H9 (cell line): ENCODE results near the gene UQCR11. TPM values are rescaled to one million over a fixed set of nuclear protein-coding genes. Genes with fewer than 3 reads are reported as not detected.

Experiments
- DNase-seq: peaks from one replicate; pipeline ENCODE4 v3.0.0-alpha.2; 2017
- H2AFZ ChIP-seq: one replicate; pipeline ENCODE4 v1.6.1; 2013; ENCODE audit warnings: mild to moderate bottlenecking, low read length, control low read depth, moderate library complexity
- H2AK5ac ChIP-seq: 2 replicates; pipeline ENCODE4 v1.6.1; 2013; ENCODE audit warnings: low read length, control low read depth, mixed read lengths; ENCODE audit not compliant: insufficient read length
- H2BK120ac ChIP-seq: one replicate; pipeline ENCODE4 v1.6.1; 2013; ENCODE audit warnings: low read depth, mild to moderate bottlenecking, low read length, control low read depth, inconsistent platforms; ENCODE audit not compliant: poor library complexity, severe bottlenecking
- H2BK12ac ChIP-seq: 2 replicates; pipeline ENCODE4 v1.6.1; 2013; ENCODE audit warnings: low read length, control low read depth, mixed read lengths, low read depth; ENCODE audit not compliant: insufficient read length
- H2BK15ac ChIP-seq: 2 replicates; pipeline ENCODE4 v1.6.1; 2013; ENCODE audit warnings: low read depth, low read length, control low read depth
- H2BK20ac ChIP-seq: one replicate; pipeline ENCODE4 v1.6.1; 2013; ENCODE audit warnings: low read depth, mild to moderate bottlenecking, low read length, control low read depth, inconsistent platforms; ENCODE audit not compliant: poor library complexity, severe bottlenecking
- H2BK5ac ChIP-seq: 2 replicates; pipeline ENCODE4 v1.6.1; 2013; ENCODE audit warnings: low read length, control low read depth, mixed read lengths; ENCODE audit not compliant: insufficient read length
- H3K14ac ChIP-seq: 2 replicates; pipeline ENCODE4 v1.6.1; 2013; ENCODE audit warnings: low read length, control low read depth; ENCODE audit not compliant: insufficient read depth
- H3K18ac ChIP-seq: 2 replicates; pipeline ENCODE4 v1.6.1; 2013; ENCODE audit warnings: low read depth, mild to moderate bottlenecking, mixed read lengths, low read length, control low read depth; ENCODE audit not compliant: insufficient read length
- H3K23ac ChIP-seq: 2 replicates; pipeline ENCODE4 v1.6.1; 2013; ENCODE audit warnings: low read length, control low read depth, mixed read lengths, low read depth; ENCODE audit not compliant: insufficient read length
- H3K23me2 ChIP-seq: 2 replicates; pipeline ENCODE4 v1.6.1; 2013; ENCODE audit warnings: low read depth, mild to moderate bottlenecking, mixed read lengths, low read length, control low read depth; ENCODE audit not compliant: insufficient read length, poor library complexity, severe bottlenecking
- H3K27ac ChIP-seq: 2 replicates; pipeline ENCODE4 v1.5.1; 2013; ENCODE audit warnings: low read length, control low read depth, mixed read lengths, low read depth; ENCODE audit not compliant: insufficient read length
- H3K27me3 ChIP-seq: 2 replicates; pipeline ENCODE4 v1.6.1; 2013; ENCODE audit warnings: low read length, control low read depth, inconsistent platforms; ENCODE audit not compliant: insufficient read depth
- H3K4ac ChIP-seq: 2 replicates; pipeline ENCODE4 v1.6.1; 2013; ENCODE audit warnings: low read depth, mild to moderate bottlenecking, control low read depth, inconsistent platforms, low read length, moderate library complexity
- H3K4me1 ChIP-seq: 2 replicates; pipeline ENCODE4 v1.6.1; 2013; ENCODE audit warnings: low read length, control low read depth, inconsistent platforms; ENCODE audit not compliant: insufficient read depth
- H3K4me2 ChIP-seq: 2 replicates; pipeline ENCODE4 v1.6.1; 2013; ENCODE audit warnings: low read length, control low read depth, mixed read lengths; ENCODE audit not compliant: insufficient read length, insufficient read depth
- H3K56ac ChIP-seq: 2 replicates; pipeline ENCODE4 v1.6.1; 2013; ENCODE audit warnings: low read depth, mild to moderate bottlenecking, mixed read lengths, low read length, control low read depth; ENCODE audit not compliant: insufficient read length
- H3K79me1 ChIP-seq: 2 replicates; pipeline ENCODE4 v1.6.1; 2013; ENCODE audit warnings: low read depth, mild to moderate bottlenecking, moderate library complexity, low read length, control low read depth, inconsistent platforms; ENCODE audit not compliant: insufficient read depth, poor library complexity, severe bottlenecking
- H3K79me2 ChIP-seq: 2 replicates; pipeline ENCODE4 v1.6.1; 2013; ENCODE audit warnings: low read length, control low read depth, inconsistent platforms; ENCODE audit not compliant: insufficient read depth
- H3K9ac ChIP-seq: 2 replicates; pipeline ENCODE4 v1.6.1; 2013; ENCODE audit warnings: low read length, control low read depth, mixed read lengths; ENCODE audit not compliant: insufficient read length; ENCODE audit errors: extremely low read depth
- H3K9me3 ChIP-seq: one replicate; pipeline ENCODE4 v1.6.1; 2013; ENCODE audit warnings: low read depth, low read length, inconsistent platforms; ENCODE audit not compliant: control insufficient read depth
- H3T11ph ChIP-seq: one replicate; pipeline ENCODE4 v1.6.1; 2013; ENCODE audit warnings: mild to moderate bottlenecking, low read length, control low read depth, inconsistent platforms
- H4K20me1 ChIP-seq: one replicate; pipeline ENCODE4 v1.6.1; 2013; ENCODE audit not compliant: control insufficient read depth, insufficient read length, insufficient read depth
- H4K5ac ChIP-seq: 2 replicates; pipeline ENCODE4 v1.6.1; 2013; ENCODE audit warnings: low read depth, mild to moderate bottlenecking, mixed read lengths, low read length, control low read depth; ENCODE audit not compliant: insufficient read length
- H4K8ac ChIP-seq: replicated peaks from 2 replicates; pipeline ENCODE4 v1.6.1; 2013; ENCODE audit warnings: low read length, control low read depth, mixed read lengths, low read depth; ENCODE audit not compliant: insufficient read length
- H4K91ac ChIP-seq: 2 replicates; pipeline ENCODE4 v1.6.1; 2013; ENCODE audit warnings: low read depth, mild to moderate bottlenecking, moderate library complexity, mixed read lengths, low read length, control low read depth; ENCODE audit not compliant: insufficient read length
- H3K27ac Mint-ChIP-seq, 3 experiments: 2 replicates in 2 of 3; 3 replicates in 1 of 3; pipeline ENCODE4 v1.8.0; 2020 to 2021; ENCODE audit warnings: mixed read lengths in 3 of 3, mild to moderate bottlenecking in 1 of 3, moderate library complexity in 1 of 3
- H3K27me3 Mint-ChIP-seq: 2 replicates; pipeline ENCODE4 v1.8.0; 2021; ENCODE audit warnings: low read depth, mild to moderate bottlenecking, moderate library complexity, mixed read lengths
- H3K36me3 Mint-ChIP-seq, 3 experiments: 2 replicates in 2 of 3; 3 replicates in 1 of 3; pipeline ENCODE4 v1.8.0; 2020 to 2021; ENCODE audit warnings: low read depth in 3 of 3, mixed read lengths in 3 of 3; ENCODE audit not compliant: insufficient read depth in 1 of 3
- H3K4me1 Mint-ChIP-seq, 2 experiments: 2 replicates each; pipeline ENCODE4 v1.8.0; 2020; ENCODE audit warnings: mixed read lengths in 2 of 2
- H3K4me3 Mint-ChIP-seq, 2 experiments: 2 replicates in 1 of 2; 3 replicates in 1 of 2; pipeline ENCODE4 v1.8.0; 2020 to 2021; ENCODE audit warnings: mild to moderate bottlenecking in 2 of 2, mixed read lengths in 2 of 2, moderate library complexity in 1 of 2
- H3K9me3 Mint-ChIP-seq, 2 experiments: 2 replicates in 1 of 2; 3 replicates in 1 of 2; pipeline ENCODE4 v1.8.0; 2020; ENCODE audit warnings: mild to moderate bottlenecking in 2 of 2, mixed read lengths in 2 of 2, moderate library complexity in 1 of 2
- WGBS: extraction: QIAGEN DNeasy Blood & Tissue Kit; methylation state at CpG from one replicate; pipeline ENCODE4 v1.1.7; 2013; ENCODE audit warnings: missing lambda C conversion rate, low lambda C conversion rate, mixed read lengths; ENCODE audit not compliant: insufficient read length; ENCODE audit errors: extremely low coverage; 5-methylcytosine and 5-hydroxymethylcytosine counted together
- total RNA-seq: library from RNA; stranded (reverse); gene quantifications from 2 replicates; pipeline ENCODE4 v1.2.1, GENCODE V29; 2021
- TF ChIP-seq, protein P1 (sequence below): fragments of 200-600 bp; sonication (generic); conservative IDR thresholded peaks from 3 replicates; pipeline ENCODE4 v1.8.0; 2021; ENCODE audit warnings: antibody characterized with exemption, mild to moderate bottlenecking

Gene UQCR11
- total RNA-seq, 1 experiment from 2014 or later, result 174 TPM

DNA sequence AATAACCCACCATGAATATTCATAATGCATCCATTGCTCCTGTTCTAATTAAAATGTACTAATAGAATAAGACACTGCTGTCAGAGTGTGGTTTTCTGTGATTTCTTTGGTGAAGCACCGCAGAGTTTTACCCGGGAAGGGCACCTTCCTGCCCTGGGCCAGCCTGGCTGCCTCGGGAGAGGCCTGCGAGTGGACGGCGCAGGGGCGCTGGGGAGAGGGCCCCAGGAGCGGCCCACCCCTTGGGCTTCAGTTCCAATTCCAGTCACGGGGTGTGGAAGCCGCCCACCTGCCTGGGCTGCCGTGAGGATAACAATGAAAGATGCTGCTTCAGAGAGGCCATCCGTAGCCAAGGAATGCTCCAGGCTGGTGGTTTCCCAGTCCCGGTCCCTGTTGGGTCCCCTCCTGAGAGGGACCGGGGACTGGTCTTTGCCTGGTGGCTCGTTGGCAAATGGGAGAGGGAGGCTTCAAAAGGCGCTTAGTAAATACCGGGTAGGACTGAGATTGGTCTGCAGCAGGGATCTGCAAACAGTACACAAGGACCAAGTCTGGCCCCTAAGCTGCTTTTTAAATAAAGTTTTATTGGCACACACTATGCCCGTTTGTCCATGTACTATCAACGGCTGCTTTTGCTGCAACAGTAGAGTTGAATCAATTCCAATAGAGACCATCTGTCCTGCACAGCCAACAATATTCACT lies 29.1 kb upstream of the UQCR11 start:
- no peak overlapping the region for H2BK120ac ChIP-seq
- H3K23me2 ChIP-seq, result no peaks in the 10 kb centered on the region
- no peak overlapping the region for H3K9ac ChIP-seq
- H4K91ac ChIP-seq, result no peak overlapping the region
- H2BK5ac ChIP-seq, result no peak overlapping the region
- H3K14ac ChIP-seq, result no peak overlapping the region
- TF ChIP-seq, protein P1, sequence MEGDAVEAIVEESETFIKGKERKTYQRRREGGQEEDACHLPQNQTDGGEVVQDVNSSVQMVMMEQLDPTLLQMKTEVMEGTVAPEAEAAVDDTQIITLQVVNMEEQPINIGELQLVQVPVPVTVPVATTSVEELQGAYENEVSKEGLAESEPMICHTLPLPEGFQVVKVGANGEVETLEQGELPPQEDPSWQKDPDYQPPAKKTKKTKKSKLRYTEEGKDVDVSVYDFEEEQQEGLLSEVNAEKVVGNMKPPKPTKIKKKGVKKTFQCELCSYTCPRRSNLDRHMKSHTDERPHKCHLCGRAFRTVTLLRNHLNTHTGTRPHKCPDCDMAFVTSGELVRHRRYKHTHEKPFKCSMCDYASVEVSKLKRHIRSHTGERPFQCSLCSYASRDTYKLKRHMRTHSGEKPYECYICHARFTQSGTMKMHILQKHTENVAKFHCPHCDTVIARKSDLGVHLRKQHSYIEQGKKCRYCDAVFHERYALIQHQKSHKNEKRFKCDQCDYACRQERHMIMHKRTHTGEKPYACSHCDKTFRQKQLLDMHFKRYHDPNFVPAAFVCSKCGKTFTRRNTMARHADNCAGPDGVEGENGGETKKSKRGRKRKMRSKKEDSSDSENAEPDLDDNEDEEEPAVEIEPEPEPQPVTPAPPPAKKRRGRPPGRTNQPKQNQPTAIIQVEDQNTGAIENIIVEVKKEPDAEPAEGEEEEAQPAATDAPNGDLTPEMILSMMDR, result no peak
- Mint-ChIP-seq H3K4me3 (no peak overlapping the region), H3K9me3 (peaks cover 0 to 3% of the 10 kb centered on the region in 2 experiments; a peak in 1 of 5 replicates), H3K27ac (no peak overlapping the region), H3K4me1 (no peaks in the 10 kb centered on the region), H3K27me3 (no peaks in the 10 kb centered on the region), H3K36me3 (peaks cover 43 to 73% (median 68%) of the 10 kb centered on the region in 3 experiments)
- H3K27ac ChIP-seq, result no peak overlapping the region
- H2BK12ac ChIP-seq, result no peak overlapping the region
- no peak overlapping the region for H3K18ac ChIP-seq
- no peak overlapping the region for H2AFZ ChIP-seq
- no CpG with 5 or more reads among the region's 19 CpGs for WGBS
- H4K8ac ChIP-seq, result no peak overlapping the region
- H2BK15ac ChIP-seq, result no peak overlapping the region
- no peaks in the 10 kb centered on the region for H4K20me1 ChIP-seq
- H3K27me3 ChIP-seq, result no peaks in the 10 kb centered on the region
- peaks cover 13% of the 10 kb centered on the region for H3K79me1 ChIP-seq
- H3K79me2 ChIP-seq, result peaks cover 2% of the 10 kb centered on the region; the same call in 1 of the 2 replicates
- no peak overlapping the region for H3K23ac ChIP-seq
- H3K4ac ChIP-seq, result no peak overlapping the region
- no peak overlapping the region for H3T11ph ChIP-seq
- DNase-seq, result no peak
- H3K56ac ChIP-seq, result no peak overlapping the region
- H3K9me3 ChIP-seq, result no peaks in the 10 kb centered on the region
- H2AK5ac ChIP-seq, result no peak overlapping the region
- H3K4me1 ChIP-seq, result no peaks in the 10 kb centered on the region
- no peak overlapping the region for H4K5ac ChIP-seq
- no peak overlapping the region for H3K4me2 ChIP-seq
- H2BK20ac ChIP-seq, result no peak overlapping the region
